PC-9 (cell line): ENCODE data around the gene GRAMD1C.

ENCODE experiments used
- CTCF ChIP-seq: fragments of 200-600 bp; sonication (generic); conservative IDR thresholded peaks from 2 replicates; pipeline ENCODE4 v1.6.1; 2017; ENCODE audit warnings: mixed run types, antibody characterized with exemption, mild to moderate bottlenecking, moderate library complexity
- EZH2 ChIP-seq: fragments of 200-600 bp; sonication (generic); IDR thresholded peaks from 2 replicates; pipeline ENCODE4 v1.8.0; 2017; ENCODE audit warnings: antibody characterized with exemption, low read depth

GRCh38 chr3:113878403-113878802 is 39.8 kb downstream of the GRAMD1C start:
- TF ChIP-seq EZH2 (no peak), CTCF (no peak)
